OCI-LY3 (cell line): ENCODE results near the gene HNRNPA1.

ENCODE experiments used
- EZH2phosphoT487 ChIP-seq: fragments of 200-600 bp; shearing (Covaris generic); IDR thresholded peaks from 2 replicates; pipeline ENCODE4 v1.6.1; 2018; ENCODE audit warnings: antibody characterized with exemption, mixed run types, low read depth
- TF ChIP-seq, protein P1 (sequence below): fragments of 200-600, 300-600 bp; sonication (generic); IDR thresholded peaks from 2 replicates; pipeline ENCODE4 v1.5.1; 2014; ENCODE audit warnings: antibody characterized with exemption, low read length, low read depth

DNA sequence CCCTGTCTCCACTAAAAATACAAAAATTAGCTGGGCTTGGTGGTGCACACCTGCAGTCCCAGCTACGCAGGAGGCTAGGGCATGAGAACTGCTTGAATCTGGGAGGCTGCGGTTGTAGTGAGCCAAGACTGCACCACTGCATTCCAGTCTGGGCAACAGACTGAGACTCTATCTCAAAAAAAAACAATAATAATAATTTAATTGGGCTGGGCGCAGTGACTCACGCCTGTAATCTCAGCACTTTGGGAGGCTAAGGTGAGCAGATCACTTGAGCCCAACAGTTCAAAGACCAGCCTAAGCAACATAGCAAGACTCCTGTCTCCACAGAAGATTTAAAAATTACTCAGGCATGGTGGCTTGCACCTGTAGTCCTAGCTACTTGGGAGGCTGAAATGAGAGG lies 27.3 kb upstream of the HNRNPA1 start:
- TF ChIP-seq, protein P1, sequence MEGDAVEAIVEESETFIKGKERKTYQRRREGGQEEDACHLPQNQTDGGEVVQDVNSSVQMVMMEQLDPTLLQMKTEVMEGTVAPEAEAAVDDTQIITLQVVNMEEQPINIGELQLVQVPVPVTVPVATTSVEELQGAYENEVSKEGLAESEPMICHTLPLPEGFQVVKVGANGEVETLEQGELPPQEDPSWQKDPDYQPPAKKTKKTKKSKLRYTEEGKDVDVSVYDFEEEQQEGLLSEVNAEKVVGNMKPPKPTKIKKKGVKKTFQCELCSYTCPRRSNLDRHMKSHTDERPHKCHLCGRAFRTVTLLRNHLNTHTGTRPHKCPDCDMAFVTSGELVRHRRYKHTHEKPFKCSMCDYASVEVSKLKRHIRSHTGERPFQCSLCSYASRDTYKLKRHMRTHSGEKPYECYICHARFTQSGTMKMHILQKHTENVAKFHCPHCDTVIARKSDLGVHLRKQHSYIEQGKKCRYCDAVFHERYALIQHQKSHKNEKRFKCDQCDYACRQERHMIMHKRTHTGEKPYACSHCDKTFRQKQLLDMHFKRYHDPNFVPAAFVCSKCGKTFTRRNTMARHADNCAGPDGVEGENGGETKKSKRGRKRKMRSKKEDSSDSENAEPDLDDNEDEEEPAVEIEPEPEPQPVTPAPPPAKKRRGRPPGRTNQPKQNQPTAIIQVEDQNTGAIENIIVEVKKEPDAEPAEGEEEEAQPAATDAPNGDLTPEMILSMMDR, result no peak
- no peak for TF ChIP-seq EZH2phosphoT487
